SK-N-DZ (cell line): ENCODE data around the gene IPCEF1.
"Not testable (repeated sequence)": the region's sequence is repeated elsewhere in the genome, so short reads cannot be mapped to it uniquely, and the experiment has no call there.

Experiments
- DNase-seq: peaks from one replicate; pipeline ENCODE4 v3.0.0-alpha.2; 2015; ENCODE audit warnings: low spot score

The IPCEF1 gene

DNA sequence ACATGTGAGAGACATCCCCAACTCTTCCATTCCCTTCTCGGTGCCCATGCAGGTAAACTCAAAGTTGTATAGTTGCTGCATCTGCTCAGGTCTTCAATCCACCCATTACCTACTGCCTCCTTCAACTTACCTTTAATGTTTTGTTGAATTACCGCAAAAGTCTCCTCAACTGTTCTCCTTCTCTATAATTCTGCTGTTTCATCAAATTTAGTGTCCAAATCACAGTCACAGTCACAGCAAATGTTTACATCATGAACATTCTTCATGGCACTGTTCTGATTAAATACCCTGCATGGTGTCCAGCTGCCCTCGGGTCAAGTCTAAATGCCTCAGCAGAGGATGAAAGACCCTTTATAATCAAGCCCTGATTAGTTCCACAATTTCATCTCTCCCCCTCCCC lies 130.1 kb downstream of the IPCEF1 start:
- DNase-seq: no peak

DNA sequence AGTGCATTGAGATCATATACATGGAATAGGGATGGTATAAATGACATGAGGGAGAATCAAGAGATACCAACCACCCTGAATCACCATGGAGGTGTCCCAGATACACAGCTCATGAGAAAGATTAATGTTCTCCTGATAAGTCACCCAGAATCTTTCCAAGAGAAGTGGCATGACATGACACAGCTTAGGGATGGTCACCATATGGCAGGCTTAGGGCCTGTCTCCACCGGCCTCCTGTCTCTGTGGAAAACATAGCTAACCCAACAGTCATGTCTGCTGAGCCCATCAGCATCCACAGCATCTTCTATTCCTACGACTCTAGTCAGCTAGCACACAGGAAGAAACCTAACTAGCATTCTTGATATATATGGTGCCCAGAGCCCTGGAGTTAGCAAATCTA lies 133.3 kb downstream of the IPCEF1 start:
- DNase-seq: no peak

- no peak for DNase-seq
Measured at GRCh38 chr6:154222716-154223115, 133.9 kb downstream of the IPCEF1 start.

DNA sequence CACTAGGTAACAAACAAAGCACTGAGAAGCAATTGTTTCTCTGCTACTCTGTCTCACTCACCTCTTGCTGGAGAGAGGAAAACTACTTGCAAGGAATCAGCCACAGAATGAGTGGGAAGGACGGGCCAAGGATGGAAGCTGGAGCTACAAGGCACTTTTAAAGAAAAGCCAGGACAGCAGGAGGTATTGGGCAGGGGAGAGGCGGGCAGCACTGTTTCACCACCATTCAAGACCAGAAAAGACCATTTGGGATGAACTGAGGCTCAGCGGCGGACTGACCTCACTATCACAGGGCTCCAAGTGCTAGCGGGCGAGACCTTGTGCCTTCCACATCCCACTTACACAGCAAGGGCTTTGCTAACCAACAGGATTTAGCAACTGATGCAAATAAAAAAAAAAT lies 137.4 kb downstream of the IPCEF1 start:
- DNase-seq: no peak

DNA sequence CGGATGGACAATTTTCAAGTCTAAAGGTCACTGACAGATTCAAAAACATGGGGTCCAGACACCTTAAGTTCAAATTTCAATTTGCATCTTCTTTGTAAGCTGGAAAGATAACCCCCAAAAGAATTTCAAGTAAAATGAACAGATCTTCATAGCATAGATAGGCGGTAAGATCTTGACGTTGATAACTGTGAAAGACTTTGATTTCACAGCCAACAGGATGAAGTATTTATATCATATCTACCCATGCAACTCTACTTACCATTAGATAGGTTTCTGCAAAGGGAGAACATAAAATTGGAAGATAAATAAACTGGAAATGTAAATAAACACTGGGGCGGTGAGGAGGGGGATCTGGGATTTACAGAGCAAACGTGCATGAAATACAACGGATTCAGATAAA lies 137.8 kb downstream of the IPCEF1 start:
- DNase-seq: no peak

- DNase-seq: no peak
Measured at GRCh38 chr6:154218301-154218700, 138.3 kb downstream of the IPCEF1 start.

- no peak for DNase-seq
Measured at GRCh38 chr6:154213782-154214181, 142.8 kb downstream of the IPCEF1 start.

GRCh38 chr6:154210678-154211077 lies 145.9 kb downstream of the IPCEF1 start:
- no peak for DNase-seq

DNA sequence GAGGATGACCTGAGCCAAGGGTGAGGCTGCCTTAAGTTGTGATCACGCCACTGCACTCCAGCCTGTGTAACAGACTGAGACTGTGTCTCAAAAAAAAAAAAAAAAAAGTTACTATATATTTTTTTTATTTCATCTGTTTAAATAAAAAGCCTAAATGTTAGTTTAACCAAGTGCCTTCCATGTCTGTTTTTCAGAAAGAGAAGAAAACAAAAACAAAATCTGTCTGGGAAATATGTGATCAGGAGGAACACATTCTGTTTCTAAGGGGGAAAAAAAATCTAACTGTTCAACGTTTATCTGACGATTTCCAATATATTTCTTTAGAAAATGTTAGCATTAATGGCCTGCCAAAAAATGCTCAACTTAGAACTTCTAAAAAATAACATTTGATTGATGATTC lies 147.0 kb downstream of the IPCEF1 start:
- DNase-seq: no peak

GRCh38 chr6:154206996-154207395 lies 149.6 kb downstream of the IPCEF1 start:
- no peak for DNase-seq

GRCh38 chr6:154206141-154206540 lies 150.5 kb downstream of the IPCEF1 start:
- DNase-seq: no peak

- DNase-seq: no peak
Measured at GRCh38 chr6:154202958-154203357, 153.6 kb downstream of the IPCEF1 start.

- no peak for DNase-seq
Measured at GRCh38 chr6:154202339-154202738, 154.3 kb downstream of the IPCEF1 start.

DNA sequence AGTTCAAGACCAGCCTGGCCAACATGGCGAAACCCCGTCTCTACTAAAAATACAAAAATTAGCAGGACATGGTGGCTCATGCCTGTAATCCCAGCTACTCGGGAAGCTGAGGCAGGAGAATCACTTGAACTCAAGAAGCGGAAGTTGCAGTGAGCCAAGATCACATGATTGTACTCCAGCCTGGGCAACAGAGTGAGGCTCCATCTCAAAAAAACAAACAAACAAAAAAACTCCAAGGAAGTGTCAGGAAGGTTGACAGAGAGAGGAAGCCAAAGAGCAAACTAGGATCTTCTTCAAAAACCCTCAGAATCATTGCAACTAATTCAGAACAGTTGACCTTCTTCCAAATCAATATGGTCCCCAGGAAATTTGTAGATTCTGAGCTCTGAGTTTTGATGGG lies 154.9 kb downstream of the IPCEF1 start:
- not testable (repeated sequence) for DNase-seq

- DNase-seq: no peak
Measured at GRCh38 chr6:154197196-154197860, 159.3 kb downstream of the IPCEF1 start.

DNA sequence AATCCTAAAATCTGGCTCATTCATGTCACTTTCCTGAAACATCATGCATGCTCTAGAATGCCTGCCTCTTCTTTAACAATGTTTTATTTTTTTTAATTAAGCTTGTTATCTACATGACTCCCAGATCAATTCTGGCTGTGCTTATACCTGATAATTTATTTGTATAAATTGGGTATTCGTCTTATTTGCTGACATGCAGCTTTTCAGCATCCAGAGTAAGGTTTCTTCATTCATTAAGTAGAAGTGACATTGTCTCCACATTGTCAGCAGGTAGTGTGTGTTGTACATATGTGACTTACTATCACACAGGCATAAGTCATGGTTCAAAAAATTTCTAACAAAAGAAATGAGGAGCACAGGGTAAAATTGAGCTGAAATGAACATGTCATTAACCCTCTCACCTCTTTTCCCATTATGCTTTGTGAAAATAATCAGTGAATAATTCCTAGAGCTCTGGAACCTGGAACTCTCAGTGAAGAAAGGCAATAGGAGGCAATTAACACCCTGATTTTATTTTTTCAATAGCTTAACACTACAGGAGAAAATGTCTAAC lies 160.2 kb downstream of the IPCEF1 start:
- no peak for DNase-seq

- no peak for DNase-seq
Measured at GRCh38 chr6:154187714-154188113, 168.9 kb downstream of the IPCEF1 start.

- no peak for DNase-seq
Measured at GRCh38 chr6:154187203-154187602, 169.4 kb downstream of the IPCEF1 start.

- DNase-seq: no peak
Measured at GRCh38 chr6:154179434-154179833, 177.2 kb downstream of the IPCEF1 start.

GRCh38 chr6:154172393-154172792 lies 184.2 kb downstream of the IPCEF1 start:
- DNase-seq: not testable (repeated sequence)

GRCh38 chr6:154170106-154170505 lies 186.5 kb downstream of the IPCEF1 start:
- no peak for DNase-seq

- no peak for DNase-seq
Measured at GRCh38 chr6:154169193-154169847, 187.3 kb downstream of the IPCEF1 start.

- no peak for DNase-seq
Measured at GRCh38 chr6:154167126-154167525, 189.5 kb downstream of the IPCEF1 start.
